Measurements from ENCODE around the gene SP110.

The SP110 gene

GRCh38 chr2:230172852-230173251 lies 46.9 kb downstream of the SP110 start:
- in situ Hi-C loops (cut with HindIII; ENCODE audit: low sequenced_read_pairs), result no loop called here

- in situ Hi-C loops (cut with HindIII; ENCODE audit: low sequenced_read_pairs), result no loop called here
These were observed 47.6 kb downstream of the SP110 start for GRCh38 chr2:230172156-230172555.

GRCh38 chr2:230170532-230170931 lies 49.3 kb downstream of the SP110 start:
- in situ Hi-C loops (cut with HindIII; ENCODE audit: low sequenced_read_pairs), result no loop called here

GRCh38 chr2:230166557-230167170 lies 53.1 kb downstream of the SP110 start:
- in situ Hi-C loops (cut with HindIII; ENCODE audit: low sequenced_read_pairs), result no loop called here

GRCh38 chr2:230164139-230164538 lies 55.6 kb downstream of the SP110 start:
- in situ Hi-C loops (cut with HindIII; ENCODE audit: low sequenced_read_pairs), result loop anchor here (5.0 kb wide), 1 partner anchor 52 kb away; no protein-coding TSS in a partner anchor

GRCh38 chr2:230162981-230163380 lies 56.8 kb downstream of the SP110 start:
- in situ Hi-C loops (cut with HindIII; ENCODE audit: low sequenced_read_pairs), result loop anchor here (5.0 kb wide), 1 partner anchor 51 kb away; no protein-coding TSS in a partner anchor

GRCh38 chr2:230161184-230161583 lies 58.6 kb downstream of the SP110 start:
- in situ Hi-C loops (cut with HindIII; ENCODE audit: low sequenced_read_pairs), result loop anchor here (5.0 kb wide), 1 partner anchor 49 kb away; no protein-coding TSS in a partner anchor

- in situ Hi-C loops (cut with HindIII; ENCODE audit: low sequenced_read_pairs), result loop anchor here (5.0 kb wide), 1 partner anchor 48 kb away; no protein-coding TSS in a partner anchor
These were observed 59.6 kb downstream of the SP110 start for GRCh38 chr2:230160112-230160660.

GRCh38 chr2:230158468-230158867 lies 61.3 kb downstream of the SP110 start:
- in situ Hi-C loops (cut with HindIII; ENCODE audit: low sequenced_read_pairs), result no loop called here

- in situ Hi-C loops (cut with HindIII; ENCODE audit: low sequenced_read_pairs), result no loop called here
These were observed 62.7 kb downstream of the SP110 start for GRCh38 chr2:230156782-230157699.

- in situ Hi-C loops (cut with HindIII; ENCODE audit: low sequenced_read_pairs), result no loop called here
These were observed 64.4 kb downstream of the SP110 start for GRCh38 chr2:230155359-230155758.

GRCh38 chr2:230153390-230153976 lies 66.3 kb downstream of the SP110 start:
- in situ Hi-C loops (cut with HindIII; ENCODE audit: low sequenced_read_pairs), result no loop called here

GRCh38 chr2:230152334-230152733 lies 67.5 kb downstream of the SP110 start:
- in situ Hi-C loops (cut with HindIII; ENCODE audit: low sequenced_read_pairs), result no loop called here

- in situ Hi-C loops (cut with HindIII; ENCODE audit: low sequenced_read_pairs), result no loop called here
These were observed 75.4 kb downstream of the SP110 start for GRCh38 chr2:230144355-230144754.

GRCh38 chr2:230140667-230141066 lies 79.1 kb downstream of the SP110 start:
- in situ Hi-C loops (cut with HindIII; ENCODE audit: low sequenced_read_pairs), result no loop called here

GRCh38 chr2:230137902-230138539 lies 81.8 kb downstream of the SP110 start:
- in situ Hi-C loops (cut with HindIII; ENCODE audit: low sequenced_read_pairs), result no loop called here

- in situ Hi-C loops (cut with HindIII; ENCODE audit: low sequenced_read_pairs), result no loop called here
These were observed 84.7 kb downstream of the SP110 start for GRCh38 chr2:230135130-230135525.

- in situ Hi-C loops (cut with HindIII; ENCODE audit: low sequenced_read_pairs), result no loop called here
These were observed 85.2 kb downstream of the SP110 start for GRCh38 chr2:230134496-230135129.

GRCh38 chr2:230131366-230131765 lies 88.4 kb downstream of the SP110 start:
- in situ Hi-C loops (cut with HindIII; ENCODE audit: low sequenced_read_pairs), result no loop called here

- in situ Hi-C loops (cut with HindIII; ENCODE audit: low sequenced_read_pairs), result no loop called here
These were observed 89.0 kb downstream of the SP110 start for GRCh38 chr2:230130668-230131364.
